K562 (cell line): ENCODE results near the gene HPCA. TPM values are rescaled to one million over a fixed set of nuclear protein-coding genes. Genes with fewer than 3 reads are reported as not detected.

Source experiments
- ARID3B ChIP-seq: fragments of 250-450 bp; sonication (Bioruptor Pico); IDR thresholded peaks from 2 replicates; pipeline ENCODE4 v1.4.0; 2020; ENCODE audit warnings: borderline replicate concordance
- CCNT2 ChIP-seq: IDR thresholded peaks from 2 replicates; pipeline ENCODE4 v1.6.1; 2011; ENCODE audit warnings: borderline replicate concordance, low read depth, mild to moderate bottlenecking, moderate library complexity, mixed read lengths, low read length; ENCODE audit not compliant: insufficient read length; ENCODE audit errors: extremely low read depth
- CHD7 ChIP-seq: fragments of 200-600 bp; sonication (generic); IDR thresholded peaks from one replicate; pipeline ENCODE4 v1.6.1; 2012; ENCODE audit warnings: mild to moderate bottlenecking, low read depth, low read length, inconsistent platforms
- DNMT1 ChIP-seq: fragments of 450-650 bp; IDR thresholded peaks from 2 replicates; pipeline ENCODE4 v1.6.1; 2016; ENCODE audit warnings: antibody characterized with exemption, mild to moderate bottlenecking
- DPF2 ChIP-seq: fragments of 450-650 bp; IDR thresholded peaks from 2 replicates; pipeline ENCODE4 v1.6.1; 2016
- HIVEP1 ChIP-seq: fragments of 250-450 bp; sonication (Bioruptor Pico); IDR thresholded peaks from 2 replicates; pipeline ENCODE4 v1.4.0; 2020; ENCODE audit warnings: mild to moderate bottlenecking
- HMGXB4 ChIP-seq: sonication (generic); formaldehyde crosslinking; IDR thresholded peaks from 2 replicates; pipeline ENCODE4 v1.8.1; 2023; ENCODE audit warnings: mild to moderate bottlenecking, missing genetic modification reagents
- MITF ChIP-seq: IDR thresholded peaks from 2 replicates; pipeline ENCODE4 v1.6.1; 2014; ENCODE audit warnings: antibody characterized with exemption
- SMARCC2 ChIP-seq: fragments of 450-650 bp; IDR thresholded peaks from 2 replicates; pipeline ENCODE4 v1.6.1; 2017; ENCODE audit warnings: antibody characterized with exemption, moderate library complexity, mild to moderate bottlenecking, low read depth
- SREBF2 ChIP-seq: sonication (generic); formaldehyde crosslinking; IDR thresholded peaks from 2 replicates; pipeline ENCODE4 v1.4.0; 2020; ENCODE audit warnings: mild to moderate bottlenecking, missing genetic modification reagents
- SRSF7 ChIP-seq: fragments of 200-400 bp; formaldehyde crosslinking; optimal IDR thresholded peaks from 2 replicates; pipeline ENCODE3; 2017; ENCODE audit warnings: mild to moderate bottlenecking, low read depth, low read length
- TRIM28 ChIP-seq: fragments of 450-650 bp; IDR thresholded peaks from 2 replicates; pipeline ENCODE4 v1.6.1; 2017
- polyA plus RNA-seq, 8 experiments: library from polyadenylated mRNA; depleted of rRNA in 4 of 8; stranded (reverse) in 5 of 8; unstranded in 3 of 8; fragments of >200 nt; fragmentation: Nextera tagmentation in 2 of 8; fragmentation: Illumina TruSeq in 1 of 8; extraction: Ambion mirVana in 2 of 8; extraction: Trizol in 1 of 8; gene quantifications; 2 replicates each; pipeline versions ENCODE4 v1.2.1 to v1.2.3, GENCODE V29; 2011 to 2014; ENCODE audit warnings: inconsistent platforms in 1 of 8, missing spikeins in 1 of 8
- total RNA-seq, 7 experiments: library from RNA; depleted of rRNA in 6 of 7; stranded (reverse); fragments of >200 nt in 6 of 7; fragmentation: Illumina TruSeq in 2 of 7; extraction: Trizol in 2 of 7; gene quantifications; 2 replicates each; pipeline versions ENCODE4 v1.2.1 to v1.2.3, GENCODE V29; 2011 to 2021; ENCODE audit warnings: low replicate concordance in 1 of 7

Gene HPCA
- total and polyA plus RNA-seq, 9 of the 15 experiments (the other 6 are each of a cell fraction or from before 2014, with no cell fraction given), result not detected

- TF ChIP-seq CHD7 (no peak), DPF2 (peak; percentile 60), SMARCC2 (no peak), SREBF2 (no peak), HMGXB4 (CRISPR knock-in tag) (no peak), ARID3B (CRISPR knock-in tag) (no peak), TRIM28 (no peak), CCNT2 (no peak), SRSF7 (no peak), HIVEP1 (CRISPR knock-in tag) (no peak), DNMT1 (no peak), MITF (peak; percentile 94)
These were observed 53.5 kb downstream of the HPCA start (continued) for GRCh38 chr1:32939655-32940371.
